ENCODE data around the gene PRIM2.
"Not testable (repeated sequence)": the region's sequence is repeated elsewhere in the genome, so short reads cannot be mapped to it uniquely, and the experiment has no call there.

- not testable (repeated sequence) for TF ChIP-seq TAF1 (IDR thresholded peaks at IDR 0.05; ENCODE audit: borderline replicate concordance, low read depth, low read length); CTCF (IDR thresholded peaks at IDR 0.05 in 2 of 3, conservative IDR thresholded peaks at IDR 0.05 in 1 of 3; ENCODE audit: control insufficient read depth in 2 of 3, extremely low read depth in 1 of 3, insufficient read depth in 1 of 3, low read depth in 3 of 3, low read length in 3 of 3)
Measured at GRCh38 chr6:57445790-57446468, 128.5 kb downstream of the PRIM2 start.
